K562 (cell line): ENCODE results near the gene PAF1. TPM values are rescaled to one million over a fixed set of nuclear protein-coding genes. Genes with fewer than 3 reads are reported as not detected.

Experiments used
- ATF3 ChIP-seq, 2 experiments: fragments of 450-650 bp in 1 of 2; sonication (generic) in 1 of 2; formaldehyde crosslinking in 1 of 2; IDR thresholded peaks in 1 of 2; conservative IDR thresholded peaks in 1 of 2; 2 replicates each; pipeline versions ENCODE4 v1.6.1 to v1.8.1; 2016 to 2023; ENCODE audit warnings: mild to moderate bottlenecking in 2 of 2, moderate library complexity in 2 of 2, inconsistent platforms in 1 of 2, missing genetic modification reagents in 1 of 2
- BCL6 ChIP-seq: fragments of 250-450 bp; sonication (Bioruptor Pico); IDR thresholded peaks from 2 replicates; pipeline ENCODE4 v1.4.0; 2020
- EP300 ChIP-seq: IDR thresholded peaks from 2 replicates; pipeline ENCODE4 v1.6.1; 2012; ENCODE audit warnings: low read length, improper control_type of control experiment
- FOXA3 ChIP-seq, 2 experiments: fragments of 450-650 bp in 1 of 2; sonication (generic) in 1 of 2; formaldehyde crosslinking; IDR thresholded peaks in 1 of 2; conservative IDR thresholded peaks in 1 of 2; 2 replicates each; pipeline versions ENCODE4 v1.4.0 to v1.8.0; 2020 to 2022; ENCODE audit warnings: mild to moderate bottlenecking in 2 of 2, missing genetic modification reagents in 1 of 2
- HDAC1 ChIP-seq, 2 experiments: fragments of 450-650 bp; IDR thresholded peaks; 2 replicates each; pipeline ENCODE4 v1.6.1; 2016 to 2017; ENCODE audit warnings: inconsistent platforms in 1 of 2, mild to moderate bottlenecking in 1 of 2, moderate library complexity in 1 of 2
- KLF1 ChIP-seq: fragments of 450-650 bp; IDR thresholded peaks from 2 replicates; pipeline ENCODE4 v1.6.1; 2016; ENCODE audit warnings: missing genetic modification characterization, missing compliant biosample characterization
- MCM5 ChIP-seq: fragments of 450-650 bp; IDR thresholded peaks from 2 replicates; pipeline ENCODE4 v1.6.1; 2016; ENCODE audit warnings: low read depth
- MTA1 ChIP-seq: fragments of 450-650 bp; IDR thresholded peaks from 2 replicates; pipeline ENCODE4 v1.6.1; 2017; ENCODE audit warnings: borderline replicate concordance
- MYNN ChIP-seq, 2 experiments: sonication (generic); formaldehyde crosslinking in 1 of 2; IDR thresholded peaks; 2 replicates each; pipeline versions ENCODE4 v1.5.0 to v1.6.1; 2016 to 2020; ENCODE audit warnings: antibody characterized with exemption in 1 of 2, missing genetic modification reagents in 1 of 2
- NCOR1 ChIP-seq: fragments of 450-650 bp; IDR thresholded peaks from 2 replicates; pipeline ENCODE4 v1.6.1; 2016; ENCODE audit warnings: mild to moderate bottlenecking, moderate library complexity
- RBFOX2 ChIP-seq: fragments of 200-400 bp; formaldehyde crosslinking; IDR thresholded peaks from 2 replicates; pipeline ENCODE4 v1.6.1; 2017; ENCODE audit warnings: low read depth, mild to moderate bottlenecking, low read length, moderate library complexity
- SMARCA4 ChIP-seq: fragments of 450-650 bp; IDR thresholded peaks from 2 replicates; pipeline ENCODE4 v1.6.1; 2016
- SMARCA5 ChIP-seq: fragments of 450-650 bp; IDR thresholded peaks from 2 replicates; pipeline ENCODE4 v1.6.1; 2016
- SMARCC2 ChIP-seq: fragments of 450-650 bp; IDR thresholded peaks from 2 replicates; pipeline ENCODE4 v1.6.1; 2017; ENCODE audit warnings: antibody characterized with exemption, moderate library complexity, mild to moderate bottlenecking, low read depth
- SMARCE1 ChIP-seq: fragments of 450-650 bp; IDR thresholded peaks from 2 replicates; pipeline ENCODE4 v1.7.1; 2016; ENCODE audit warnings: mild to moderate bottlenecking
- TEAD1 ChIP-seq, 2 experiments: fragments of 450-650 bp in 1 of 2; sonication (generic) in 1 of 2; formaldehyde crosslinking; IDR thresholded peaks; 2 replicates each; pipeline versions ENCODE4 v1.4.0 to v1.8.0; 2020 to 2022; ENCODE audit warnings: mild to moderate bottlenecking in 2 of 2, missing genetic modification reagents in 1 of 2
- TSC22D4 ChIP-seq: fragments of 450-650 bp; IDR thresholded peaks from 2 replicates; pipeline ENCODE4 v1.6.1; 2016; ENCODE audit warnings: missing genetic modification characterization, missing biosample characterization, control low read depth
- ZBTB9 ChIP-seq: fragments of 450-650 bp; formaldehyde crosslinking; IDR thresholded peaks from 2 replicates; pipeline ENCODE4 v1.4.0; 2020; ENCODE audit warnings: mild to moderate bottlenecking, moderate library complexity
- polyA plus RNA-seq, 8 experiments: library from polyadenylated mRNA; depleted of rRNA in 4 of 8; stranded (reverse) in 5 of 8; unstranded in 3 of 8; fragments of >200 nt; fragmentation: Nextera tagmentation in 2 of 8; fragmentation: Illumina TruSeq in 1 of 8; extraction: Ambion mirVana in 2 of 8; extraction: Trizol in 1 of 8; gene quantifications; 2 replicates each; pipeline versions ENCODE4 v1.2.1 to v1.2.3, GENCODE V29; 2011 to 2014; ENCODE audit warnings: inconsistent platforms in 1 of 8, missing spikeins in 1 of 8
- total RNA-seq, 7 experiments: library from RNA; depleted of rRNA in 6 of 7; stranded (reverse); fragments of >200 nt in 6 of 7; fragmentation: Illumina TruSeq in 2 of 7; extraction: Trizol in 2 of 7; gene quantifications; 2 replicates each; pipeline versions ENCODE4 v1.2.1 to v1.2.3, GENCODE V29; 2011 to 2021; ENCODE audit warnings: low replicate concordance in 1 of 7
- TF ChIP-seq, protein P1 (sequence below): fragments of 450-650 bp; IDR thresholded peaks from 2 replicates; pipeline ENCODE4 v1.6.1; 2016

PAF1 gene
- total and polyA plus RNA-seq, 9 of the 15 experiments (the other 6 are each of a cell fraction or from before 2014, with no cell fraction given): 1.5 to 45.0 (median 33.8) TPM

DNA sequence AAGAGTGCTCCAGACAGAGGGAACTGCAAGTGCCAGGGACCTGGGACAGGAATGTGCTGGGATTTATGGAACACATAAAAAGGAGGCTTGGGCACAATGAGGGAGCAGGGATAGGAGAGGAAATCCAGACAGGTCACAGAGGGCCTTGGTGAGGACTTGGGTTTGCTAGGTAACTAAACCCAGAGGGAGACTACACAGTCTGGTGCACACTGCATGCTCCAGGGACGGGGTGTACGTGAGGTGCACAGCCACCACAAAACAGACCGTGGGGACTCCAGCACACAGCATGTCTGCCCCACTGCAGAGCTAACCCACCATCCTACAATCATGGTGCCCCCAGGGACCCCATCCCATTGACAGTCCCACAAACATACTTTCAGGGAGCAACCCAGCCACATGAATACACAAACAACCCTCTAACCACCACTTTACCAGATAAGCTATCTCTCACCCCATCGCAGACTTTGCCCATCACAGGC is 10.2 kb upstream of the PAF1 start (continued):
- TF ChIP-seq ATF3 (IDR thresholded peaks at IDR 0.05) (0 out of 2 replicates have a peak, but pooled peaks have one; percentile 63), ATF3 (CRISPR knock-in tag; conservative IDR thresholded peaks at IDR 0.05) (no peak), TSC22D4 (tag) (no peak), SMARCC2 (0 out of 2 replicates have a peak, but pooled peaks have one; percentile 32), RBFOX2 (no peak), SMARCE1 (peak; percentile 88), FOXA3 (CRISPR knock-in tag; conservative IDR thresholded peaks at IDR 0.05 in 1 of 2, IDR thresholded peaks at IDR 0.05 in 1 of 2) (0 out of 4 replicates have a peak, but pooled peaks of 1 of the 2 experiments have one; percentile 43), KLF1 (tag) (no peak), ZBTB9 (CRISPR knock-in tag) (no peak), HDAC1 (IDR thresholded peaks at IDR 0.05) (peak in 1 of 2 experiments; percentile 62; a peak in 2 of 4 replicates), MCM5 (no peak), SMARCA5 (no peak), MYNN (IDR thresholded peaks at IDR 0.05) (peak; percentile 73; the same call in 1 of the 2 replicates), MYNN (CRISPR knock-in tag; IDR thresholded peaks at IDR 0.05) (no peak), BCL6 (no peak), SMARCA4 (peak; percentile 80), NCOR1 (peak; percentile 35; the same call in 1 of the 2 replicates), MTA1 (peak; percentile 57; the same call in 1 of the 2 replicates), EP300 (peak; percentile 42; the same call in 1 of the 2 replicates), TEAD1 (CRISPR knock-in tag; IDR thresholded peaks at IDR 0.05) (no peak)
- TF ChIP-seq, protein P1, sequence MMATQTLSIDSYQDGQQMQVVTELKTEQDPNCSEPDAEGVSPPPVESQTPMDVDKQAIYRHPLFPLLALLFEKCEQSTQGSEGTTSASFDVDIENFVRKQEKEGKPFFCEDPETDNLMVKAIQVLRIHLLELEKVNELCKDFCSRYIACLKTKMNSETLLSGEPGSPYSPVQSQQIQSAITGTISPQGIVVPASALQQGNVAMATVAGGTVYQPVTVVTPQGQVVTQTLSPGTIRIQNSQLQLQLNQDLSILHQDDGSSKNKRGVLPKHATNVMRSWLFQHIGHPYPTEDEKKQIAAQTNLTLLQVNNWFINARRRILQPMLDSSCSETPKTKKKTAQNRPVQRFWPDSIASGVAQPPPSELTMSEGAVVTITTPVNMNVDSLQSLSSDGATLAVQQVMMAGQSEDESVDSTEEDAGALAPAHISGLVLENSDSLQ: peak; percentile 32; the same call in 1 of the 2 replicates
